Measurements from ENCODE around the gene PHF2. TPM values are rescaled to one million over a fixed set of nuclear protein-coding genes. Genes with fewer than 3 reads are reported as not detected.

PHF2 gene
- total RNA-seq, 2 donors from 2014 or later = 23.3 to 27.6 TPM

GRCh38 chr9:93636172-93636661 lies 59.8 kb downstream of the PHF2 start:
- Mint-ChIP-seq H3K4me3 (no peak overlapping the region), H3K27ac (no peak overlapping the region), H3K27me3 (ENCODE audit: low read depth) (no peaks in the 10 kb centered on the region), H3K36me3 (ENCODE audit: insufficient read depth in 2 of 2) (peaks cover 15 to 23% of the 10 kb centered on the region in 2 donors), H3K4me1 (ENCODE audit: low read depth) (no peaks in the 10 kb centered on the region), H3K9me3 (peaks cover 0 to 6% of the 10 kb centered on the region in 2 donors)
- DNase-seq (no peak), ATAC-seq (replicated peaks in 1 of 2) (no peak)

GRCh38 chr9:93636667-93637066 lies 60.3 kb downstream of the PHF2 start:
- ATAC-seq (replicated peaks in 1 of 2) (no peak), DNase-seq (no peak)
- no peak overlapping the region for H3K4me3 Mint-ChIP-seq
- H3K27me3 Mint-ChIP-seq (ENCODE audit: low read depth) = no peaks in the 10 kb centered on the region
- H3K36me3 Mint-ChIP-seq (ENCODE audit: insufficient read depth in 2 of 2) = peaks cover 15 to 23% of the 10 kb centered on the region in 2 donors
- H3K4me1 Mint-ChIP-seq (ENCODE audit: low read depth) = no peaks in the 10 kb centered on the region
- no peak overlapping the region for H3K27ac Mint-ChIP-seq
- peaks cover 0 to 6% of the 10 kb centered on the region in 2 donors for H3K9me3 Mint-ChIP-seq

GRCh38 chr9:93637886-93638285 lies 61.5 kb downstream of the PHF2 start:
- Mint-ChIP-seq H3K4me1 (ENCODE audit: low read depth) (no peaks in the 10 kb centered on the region), H3K4me3 (no peak overlapping the region), H3K27me3 (ENCODE audit: low read depth) (no peaks in the 10 kb centered on the region), H3K36me3 (ENCODE audit: insufficient read depth in 2 of 2) (peaks cover 15 to 23% of the 10 kb centered on the region in 2 donors), H3K9me3 (peaks cover 0 to 6% of the 10 kb centered on the region in 2 donors), H3K27ac (no peak overlapping the region)
- no peak for DNase-seq
- ATAC-seq (replicated peaks in 1 of 2) = no peak

GRCh38 chr9:93640027-93640426 lies 63.6 kb downstream of the PHF2 start:
- Mint-ChIP-seq H3K9me3 (peaks cover 0 to 6% of the 10 kb centered on the region in 2 donors), H3K4me1 (ENCODE audit: low read depth) (no peaks in the 10 kb centered on the region), H3K27ac (no peak overlapping the region), H3K36me3 (ENCODE audit: insufficient read depth in 2 of 2) (peaks cover 15 to 26% of the 10 kb centered on the region in 2 donors), H3K4me3 (no peak overlapping the region), H3K27me3 (ENCODE audit: low read depth) (no peaks in the 10 kb centered on the region)
- DNase-seq (no peak), ATAC-seq (replicated peaks in 1 of 2) (no peak)

GRCh38 chr9:93642961-93643360 lies 66.6 kb downstream of the PHF2 start:
- no peaks in the 10 kb centered on the region for H3K4me1 Mint-ChIP-seq (ENCODE audit: low read depth)
- H3K9me3 Mint-ChIP-seq = no peaks in the 10 kb centered on the region
- no peak for ATAC-seq (replicated peaks in 1 of 2)
- no peak overlapping the region for H3K4me3 Mint-ChIP-seq
- H3K27me3 Mint-ChIP-seq (ENCODE audit: low read depth) = no peaks in the 10 kb centered on the region
- no peak overlapping the region for H3K27ac Mint-ChIP-seq
- peaks cover 0 to 6% of the 10 kb centered on the region in 2 donors for H3K36me3 Mint-ChIP-seq (ENCODE audit: insufficient read depth in 2 of 2)
- no peak for DNase-seq

- Mint-ChIP-seq H3K36me3 (ENCODE audit: insufficient read depth in 2 of 2) (peaks cover 0 to 3% of the 10 kb centered on the region in 2 donors), H3K4me3 (no peak overlapping the region), H3K27me3 (ENCODE audit: low read depth) (no peaks in the 10 kb centered on the region)
Measured at GRCh38 chr9:93644397-93645088, 68.2 kb downstream of the PHF2 start.

GRCh38 chr9:93645149-93645889 lies 68.9 kb downstream of the PHF2 start:
- H3K36me3 Mint-ChIP-seq (ENCODE audit: insufficient read depth in 2 of 2) = peaks cover 0 to 3% of the 10 kb centered on the region in 2 donors
- DNase-seq = no peak
- ATAC-seq (replicated peaks in 1 of 2) = no peak

More at GRCh38 chr9:93644397-93645088, 68.2 kb downstream of the PHF2 start:
- no peak for DNase-seq
- Mint-ChIP-seq H3K9me3 (no peaks in the 10 kb centered on the region), H3K4me1 (ENCODE audit: low read depth) (no peaks in the 10 kb centered on the region), H3K27ac (no peak overlapping the region)
- ATAC-seq (replicated peaks in 1 of 2) = no peak

GRCh38 chr9:93645921-93646639 lies 69.7 kb downstream of the PHF2 start:
- Mint-ChIP-seq H3K4me1 (ENCODE audit: low read depth) (no peaks in the 10 kb centered on the region), H3K27ac (no peak overlapping the region), H3K27me3 (ENCODE audit: low read depth) (no peaks in the 10 kb centered on the region), H3K36me3 (ENCODE audit: insufficient read depth in 2 of 2) (peaks cover 0 to 3% of the 10 kb centered on the region in 2 donors), H3K4me3 (no peak overlapping the region), H3K9me3 (no peaks in the 10 kb centered on the region)
- DNase-seq (no peak), ATAC-seq (replicated peaks in 1 of 2) (no peak)

More at GRCh38 chr9:93645149-93645889, 68.9 kb downstream of the PHF2 start:
- Mint-ChIP-seq H3K27me3 (ENCODE audit: low read depth) (no peaks in the 10 kb centered on the region), H3K4me1 (ENCODE audit: low read depth) (no peaks in the 10 kb centered on the region), H3K27ac (no peak overlapping the region), H3K4me3 (no peak overlapping the region), H3K9me3 (no peaks in the 10 kb centered on the region)

GRCh38 chr9:93646640-93647178 lies 70.3 kb downstream of the PHF2 start:
- no peak overlapping the region for H3K4me3 Mint-ChIP-seq

GRCh38 chr9:93648181-93648580 lies 71.8 kb downstream of the PHF2 start:
- H3K4me1 Mint-ChIP-seq (ENCODE audit: low read depth) = no peaks in the 10 kb centered on the region
- ATAC-seq (replicated peaks in 1 of 2) = no peak
- DNase-seq = no peak
- H3K36me3 Mint-ChIP-seq (ENCODE audit: insufficient read depth in 2 of 2) = peaks cover 0 to 3% of the 10 kb centered on the region in 2 donors
- no peaks in the 10 kb centered on the region for H3K9me3 Mint-ChIP-seq
- H3K4me3 Mint-ChIP-seq = no peak overlapping the region
- H3K27me3 Mint-ChIP-seq (ENCODE audit: low read depth) = no peaks in the 10 kb centered on the region
- no peak overlapping the region for H3K27ac Mint-ChIP-seq

More at GRCh38 chr9:93646640-93647178, 70.3 kb downstream of the PHF2 start:
- ATAC-seq (replicated peaks in 1 of 2) (no peak), DNase-seq (no peak)
- H3K4me1 Mint-ChIP-seq (ENCODE audit: low read depth) = no peaks in the 10 kb centered on the region
- no peak overlapping the region for H3K27ac Mint-ChIP-seq
- peaks cover 0 to 3% of the 10 kb centered on the region in 2 donors for H3K36me3 Mint-ChIP-seq (ENCODE audit: insufficient read depth in 2 of 2)
- no peaks in the 10 kb centered on the region for H3K9me3 Mint-ChIP-seq
- no peaks in the 10 kb centered on the region for H3K27me3 Mint-ChIP-seq (ENCODE audit: low read depth)

GRCh38 chr9:93648836-93649235 lies 72.5 kb downstream of the PHF2 start:
- Mint-ChIP-seq H3K36me3 (ENCODE audit: insufficient read depth in 2 of 2) (no peaks in the 10 kb centered on the region), H3K27ac (no peak overlapping the region), H3K4me1 (ENCODE audit: low read depth) (no peaks in the 10 kb centered on the region), H3K9me3 (no peaks in the 10 kb centered on the region), H3K27me3 (ENCODE audit: low read depth) (no peaks in the 10 kb centered on the region), H3K4me3 (no peak overlapping the region)
- no peak for DNase-seq
- no peak for ATAC-seq (replicated peaks in 1 of 2)

- ATAC-seq (replicated peaks in 1 of 2) = peak in 1 of 2 donors; percentile 27
- DNase-seq = no peak
- Mint-ChIP-seq H3K4me3 (no peak overlapping the region), H3K27ac (no peak overlapping the region), H3K4me1 (ENCODE audit: low read depth) (no peaks in the 10 kb centered on the region), H3K27me3 (ENCODE audit: low read depth) (no peaks in the 10 kb centered on the region), H3K9me3 (no peaks in the 10 kb centered on the region), H3K36me3 (ENCODE audit: insufficient read depth in 2 of 2) (no peaks in the 10 kb centered on the region)
Measured at GRCh38 chr9:93649610-93650261, 73.4 kb downstream of the PHF2 start.
